A673 (cell line): ENCODE measurements around the gene NEK9.

Experiments
- EZH2 ChIP-seq: fragments of 200-600 bp; sonication (generic); IDR thresholded peaks from 2 replicates; pipeline ENCODE4 v1.6.1; 2017; ENCODE audit warnings: borderline replicate concordance, low read depth, mild to moderate bottlenecking, mixed read lengths, antibody characterized with exemption, low read length; ENCODE audit not compliant: poor library complexity, severe bottlenecking
- TF ChIP-seq, protein P1 (sequence below): fragments of 300-800, 200-600 bp; sonication (generic); conservative IDR thresholded peaks from 2 replicates; pipeline ENCODE4 v1.5.1; 2017; ENCODE audit warnings: low read depth, mild to moderate bottlenecking, antibody characterized with exemption, low read length, moderate library complexity, mixed read lengths

DNA sequence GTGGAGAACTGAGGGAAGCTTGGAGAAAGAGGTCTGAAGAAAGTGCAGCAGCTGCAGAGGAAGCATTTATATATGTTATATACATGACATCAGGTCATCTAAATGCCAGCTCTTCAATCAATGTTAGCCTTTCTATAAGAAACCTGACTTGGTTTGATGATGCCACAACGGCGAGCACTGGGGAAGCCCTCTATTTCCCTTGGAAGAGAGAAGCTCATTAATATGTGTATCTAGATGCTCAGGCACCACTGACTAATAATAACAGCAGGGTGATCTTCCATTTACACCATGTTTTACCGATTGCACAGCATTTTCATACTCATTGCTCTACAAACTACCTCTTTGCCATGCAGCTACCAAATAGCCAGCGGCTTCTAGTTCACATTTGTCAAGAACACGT lies 63.8 kb downstream of the NEK9 start:
- TF ChIP-seq, protein P1, sequence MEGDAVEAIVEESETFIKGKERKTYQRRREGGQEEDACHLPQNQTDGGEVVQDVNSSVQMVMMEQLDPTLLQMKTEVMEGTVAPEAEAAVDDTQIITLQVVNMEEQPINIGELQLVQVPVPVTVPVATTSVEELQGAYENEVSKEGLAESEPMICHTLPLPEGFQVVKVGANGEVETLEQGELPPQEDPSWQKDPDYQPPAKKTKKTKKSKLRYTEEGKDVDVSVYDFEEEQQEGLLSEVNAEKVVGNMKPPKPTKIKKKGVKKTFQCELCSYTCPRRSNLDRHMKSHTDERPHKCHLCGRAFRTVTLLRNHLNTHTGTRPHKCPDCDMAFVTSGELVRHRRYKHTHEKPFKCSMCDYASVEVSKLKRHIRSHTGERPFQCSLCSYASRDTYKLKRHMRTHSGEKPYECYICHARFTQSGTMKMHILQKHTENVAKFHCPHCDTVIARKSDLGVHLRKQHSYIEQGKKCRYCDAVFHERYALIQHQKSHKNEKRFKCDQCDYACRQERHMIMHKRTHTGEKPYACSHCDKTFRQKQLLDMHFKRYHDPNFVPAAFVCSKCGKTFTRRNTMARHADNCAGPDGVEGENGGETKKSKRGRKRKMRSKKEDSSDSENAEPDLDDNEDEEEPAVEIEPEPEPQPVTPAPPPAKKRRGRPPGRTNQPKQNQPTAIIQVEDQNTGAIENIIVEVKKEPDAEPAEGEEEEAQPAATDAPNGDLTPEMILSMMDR: no peak
- no peak for TF ChIP-seq EZH2
